CD4-positive, alpha-beta T cell (primary cell): ENCODE results near the gene AP3S2. TPM values are rescaled to one million over a fixed set of nuclear protein-coding genes. Genes with fewer than 3 reads are reported as not detected.

Experiments
- ATAC-seq: fragments of 200-7000 bp; cut with Tn5 transposase; one replicate; pipeline ENCODE4 v1.10.0; 2022; ENCODE audit warnings: mild to moderate bottlenecking; ENCODE audit not compliant: poor library complexity
- CTCF ChIA-PET: fragments of 350-600 bp; sonication (Branson Sonifier 250); formaldehyde crosslinking; loops from one replicate; lab custom pipeline; 2021; ENCODE audit warnings: antibody characterized with exemption, inconsistent platforms; lab: Charles Lee
- POLR2A ChIA-PET: fragments of 350-600 bp; sonication (Branson Sonifier 250); formaldehyde crosslinking; loops from one replicate; lab custom pipeline; 2021; ENCODE audit warnings: antibody characterized with exemption, inconsistent platforms; lab: Charles Lee
- DNase-seq, 14 experiments: peaks; one replicate each; pipeline ENCODE4 v3.0.0-alpha.2; 2013 to 2020; ENCODE audit warnings: mixed read lengths in 2 of 14
- H3K27ac ChIP-seq, 2 donors: one replicate each; pipeline versions ENCODE4 v1.5.1 to v1.7.0; 2013; ENCODE audit warnings: low read length in 2 of 2, low read depth in 1 of 2, mild to moderate bottlenecking in 1 of 2
- H3K27me3 ChIP-seq, 2 experiments: 1 replicate in 1 of 2; 2 replicates in 1 of 2; pipeline versions ENCODE4 v1.6.1 to v1.7.0; 2013; ENCODE audit warnings: low read length in 2 of 2, control low read depth in 1 of 2, mild to moderate bottlenecking in 1 of 2, moderate library complexity in 1 of 2; ENCODE audit not compliant: insufficient read depth in 2 of 2, control insufficient read depth in 1 of 2
- H3K36me3 ChIP-seq: one replicate; pipeline ENCODE4 v1.6.1; 2013; ENCODE audit warnings: low read length, control low read depth; ENCODE audit not compliant: insufficient read depth
- H3K4me1 ChIP-seq: one replicate; pipeline ENCODE4 v1.6.1; 2013; ENCODE audit warnings: low read length, control low read depth; ENCODE audit not compliant: insufficient read depth
- H3K4me3 ChIP-seq: one replicate; pipeline ENCODE4 v1.5.1; 2013; ENCODE audit warnings: mild to moderate bottlenecking, low read length, moderate library complexity
- H3K9me3 ChIP-seq, 2 experiments: 1 replicate in 1 of 2; 2 replicates in 1 of 2; pipeline versions ENCODE4 v1.6.1 to v1.7.0; 2013; ENCODE audit warnings: low read length in 2 of 2, mild to moderate bottlenecking in 2 of 2, control low read depth in 1 of 2, moderate library complexity in 1 of 2; ENCODE audit not compliant: control insufficient read depth in 1 of 2, insufficient read depth in 1 of 2
- H3K27ac Mint-ChIP-seq: one replicate; pipeline ENCODE4 v1.8.0; 2020; ENCODE audit warnings: mixed read lengths
- H3K27me3 Mint-ChIP-seq: one replicate; pipeline ENCODE4 v1.8.0; 2021; ENCODE audit warnings: mixed read lengths
- H3K36me3 Mint-ChIP-seq: one replicate; pipeline ENCODE4 v1.8.0; 2021; ENCODE audit warnings: low read depth, mixed read lengths
- H3K4me1 Mint-ChIP-seq: one replicate; pipeline ENCODE4 v1.8.0; 2021; ENCODE audit warnings: low read depth, mixed read lengths
- H3K4me3 Mint-ChIP-seq: one replicate; pipeline ENCODE4 v1.8.0; 2020; ENCODE audit warnings: mild to moderate bottlenecking, mixed read lengths
- H3K9me3 Mint-ChIP-seq: one replicate; pipeline ENCODE4 v1.8.0; 2020; ENCODE audit warnings: mixed read lengths
- intact Hi-C, 2 experiments: fragments of 100-400 bp; cut with DNase I in 1 of 2; cut with micrococcal nuclease in 1 of 2; formaldehyde crosslinking; loops; one replicate each; pipeline versions ENCODE4 v1.15.1 to v1.9.0; 2023 to 2025; cut with DNase I, micrococcal nuclease
- total RNA-seq, 174 experiments: library from RNA in 2 of 174; stranded (reverse) in 2 of 174; gene quantifications; one replicate each; pipeline ENCODE4 v1.2.3 and lab custom pipeline; 2021 to 2026
- TF ChIP-seq, protein P1 (sequence below): fragments of 200-600 bp; IDR thresholded peaks from one replicate; pipeline ENCODE4 v1.8.0; 2022; ENCODE audit warnings: antibody characterized with exemption, mild to moderate bottlenecking

AP3S2 gene
- total RNA-seq, 2 experiments from 2014 or later, result 18.9 to 20.5 TPM

DNA sequence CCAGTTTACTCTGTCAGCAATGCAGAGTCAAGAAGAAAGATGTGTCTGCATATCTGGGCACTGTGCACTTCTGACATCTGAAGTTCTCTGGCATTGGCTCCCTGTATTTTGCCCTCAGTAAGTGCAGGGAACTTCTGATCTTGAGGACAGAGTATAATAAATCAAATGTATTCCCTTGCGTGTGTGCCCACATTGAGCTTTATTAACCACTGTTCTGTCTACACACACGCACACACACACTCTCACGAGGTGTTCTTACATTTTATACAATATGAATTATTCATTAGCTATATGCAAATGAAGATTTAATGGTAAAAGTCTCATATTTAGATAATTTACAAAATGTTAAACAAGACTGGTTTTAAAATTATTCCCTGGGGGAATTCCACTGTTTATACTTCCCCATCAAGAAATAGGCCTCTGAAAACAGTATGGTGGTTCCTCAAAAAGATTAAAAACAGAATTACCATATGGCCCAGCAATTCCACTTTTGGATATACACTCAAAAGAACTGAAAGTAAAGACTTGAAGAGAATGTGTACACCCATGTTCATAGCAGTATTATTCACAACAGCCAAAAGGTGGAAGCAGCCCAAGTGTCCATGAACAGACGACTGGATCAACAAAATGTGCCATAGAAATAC is 54.5 kb downstream of the AP3S2 start:
- H3K27me3 ChIP-seq, result no peaks in the 10 kb centered on the region
- H3K9me3 ChIP-seq, result no peaks in the 10 kb centered on the region
- DNase-seq, result no peak
- Mint-ChIP-seq H3K4me3 (no peak overlapping the region), H3K27ac (no peak overlapping the region), H3K36me3 (peaks cover 84% of the 10 kb centered on the region), H3K27me3 (no peaks in the 10 kb centered on the region), H3K4me1 (no peaks in the 10 kb centered on the region), H3K9me3 (no peaks in the 10 kb centered on the region)
- H3K36me3 ChIP-seq, result peaks cover 49% of the 10 kb centered on the region
- intact Hi-C loops, result no loop called here
- TF ChIP-seq, protein P1, sequence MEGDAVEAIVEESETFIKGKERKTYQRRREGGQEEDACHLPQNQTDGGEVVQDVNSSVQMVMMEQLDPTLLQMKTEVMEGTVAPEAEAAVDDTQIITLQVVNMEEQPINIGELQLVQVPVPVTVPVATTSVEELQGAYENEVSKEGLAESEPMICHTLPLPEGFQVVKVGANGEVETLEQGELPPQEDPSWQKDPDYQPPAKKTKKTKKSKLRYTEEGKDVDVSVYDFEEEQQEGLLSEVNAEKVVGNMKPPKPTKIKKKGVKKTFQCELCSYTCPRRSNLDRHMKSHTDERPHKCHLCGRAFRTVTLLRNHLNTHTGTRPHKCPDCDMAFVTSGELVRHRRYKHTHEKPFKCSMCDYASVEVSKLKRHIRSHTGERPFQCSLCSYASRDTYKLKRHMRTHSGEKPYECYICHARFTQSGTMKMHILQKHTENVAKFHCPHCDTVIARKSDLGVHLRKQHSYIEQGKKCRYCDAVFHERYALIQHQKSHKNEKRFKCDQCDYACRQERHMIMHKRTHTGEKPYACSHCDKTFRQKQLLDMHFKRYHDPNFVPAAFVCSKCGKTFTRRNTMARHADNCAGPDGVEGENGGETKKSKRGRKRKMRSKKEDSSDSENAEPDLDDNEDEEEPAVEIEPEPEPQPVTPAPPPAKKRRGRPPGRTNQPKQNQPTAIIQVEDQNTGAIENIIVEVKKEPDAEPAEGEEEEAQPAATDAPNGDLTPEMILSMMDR, result no peak
- ATAC-seq, result no peak
- H3K4me1 ChIP-seq, result no peaks in the 10 kb centered on the region
- POLR2A ChIA-PET, result no interaction called here
- H3K4me3 ChIP-seq, result no peak overlapping the region
- CTCF ChIA-PET, result no interaction called here
- no peak overlapping the region for H3K27ac ChIP-seq

DNA sequence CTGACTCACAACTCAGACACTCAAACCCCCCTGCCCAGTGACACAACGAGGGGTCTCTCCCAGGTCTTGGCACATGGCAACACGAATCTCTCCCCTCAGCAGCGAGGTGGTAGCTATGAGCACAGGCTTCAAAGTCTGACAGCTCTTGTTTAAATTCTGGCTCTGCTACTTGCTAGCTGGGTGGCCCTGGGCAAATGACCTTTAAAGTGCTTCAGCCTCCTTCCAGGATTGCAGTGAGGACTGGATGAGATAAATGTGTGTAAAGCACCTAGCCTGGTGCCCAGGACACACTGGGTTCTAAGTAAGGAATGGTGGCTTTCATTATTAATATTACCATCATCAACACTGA is 56.0 kb downstream of the AP3S2 start:
- Mint-ChIP-seq H3K9me3 (no peaks in the 10 kb centered on the region), H3K36me3 (peaks cover 92% of the 10 kb centered on the region), H3K4me3 (no peak overlapping the region), H3K4me1 (no peaks in the 10 kb centered on the region), H3K27ac (no peak overlapping the region), H3K27me3 (no peaks in the 10 kb centered on the region)
- TF ChIP-seq, protein P1, result no peak
- POLR2A ChIA-PET, result no interaction called here
- CTCF ChIA-PET, result no interaction called here
- intact Hi-C loops, result no loop called here
- Histone ChIP-seq H3K36me3 (peaks cover 61% of the 10 kb centered on the region), H3K4me1 (no peaks in the 10 kb centered on the region), H3K27ac (no peak overlapping the region), H3K27me3 (no peaks in the 10 kb centered on the region), H3K9me3 (no peaks in the 10 kb centered on the region), H3K4me3 (no peak overlapping the region)
- DNase-seq (no peak), ATAC-seq (no peak)

DNA sequence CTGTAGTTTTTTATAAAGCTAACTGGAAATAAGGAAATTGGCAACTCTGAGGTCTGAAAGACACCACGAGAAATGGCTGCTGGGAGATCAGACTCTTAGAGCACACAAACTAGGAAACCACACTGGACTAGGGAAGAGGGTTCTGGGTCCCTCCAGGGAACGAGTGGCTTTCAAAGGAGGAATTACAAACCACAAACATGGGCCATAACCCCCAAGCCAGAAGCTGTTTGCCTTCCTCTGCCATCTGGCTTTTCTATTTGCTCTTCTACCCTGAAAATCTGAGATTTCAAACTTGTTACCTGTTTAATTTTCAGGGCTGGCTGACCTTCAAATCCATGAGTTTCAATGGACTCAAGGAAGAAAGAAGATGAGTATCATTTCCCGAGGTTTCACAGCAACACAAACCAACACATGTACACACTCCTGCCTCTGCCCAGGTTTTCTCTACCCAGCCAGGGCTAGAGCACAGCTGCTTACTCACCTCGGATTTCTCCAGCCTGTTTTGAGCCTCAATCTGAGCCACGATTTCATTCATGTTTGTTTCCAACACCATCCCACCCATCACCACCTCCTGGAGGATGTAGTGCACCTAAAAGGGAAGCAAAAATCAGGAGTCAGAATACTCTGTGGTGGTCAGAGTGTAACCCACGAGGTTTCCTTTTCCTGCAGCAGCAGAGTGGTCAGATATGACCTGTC is 56.5 kb downstream of the AP3S2 start:
- ATAC-seq, result no peak
- POLR2A ChIA-PET, result no interaction called here
- H3K27me3 ChIP-seq, result no peaks in the 10 kb centered on the region
- peaks cover 62% of the 10 kb centered on the region for H3K36me3 ChIP-seq
- TF ChIP-seq, protein P1, result no peak
- Mint-ChIP-seq H3K4me3 (no peak overlapping the region), H3K27me3 (no peaks in the 10 kb centered on the region), H3K36me3 (peaks cover 91% of the 10 kb centered on the region), H3K27ac (no peak overlapping the region), H3K9me3 (no peaks in the 10 kb centered on the region), H3K4me1 (no peaks in the 10 kb centered on the region)
- no peak overlapping the region for H3K4me3 ChIP-seq
- H3K4me1 ChIP-seq, result no peaks in the 10 kb centered on the region
- intact Hi-C loops, result no loop called here
- no peak for DNase-seq
- H3K9me3 ChIP-seq, result no peaks in the 10 kb centered on the region
- CTCF ChIA-PET, result no interaction called here
- H3K27ac ChIP-seq, result no peak overlapping the region
